ENCODE data around the gene ADO.

DNA sequence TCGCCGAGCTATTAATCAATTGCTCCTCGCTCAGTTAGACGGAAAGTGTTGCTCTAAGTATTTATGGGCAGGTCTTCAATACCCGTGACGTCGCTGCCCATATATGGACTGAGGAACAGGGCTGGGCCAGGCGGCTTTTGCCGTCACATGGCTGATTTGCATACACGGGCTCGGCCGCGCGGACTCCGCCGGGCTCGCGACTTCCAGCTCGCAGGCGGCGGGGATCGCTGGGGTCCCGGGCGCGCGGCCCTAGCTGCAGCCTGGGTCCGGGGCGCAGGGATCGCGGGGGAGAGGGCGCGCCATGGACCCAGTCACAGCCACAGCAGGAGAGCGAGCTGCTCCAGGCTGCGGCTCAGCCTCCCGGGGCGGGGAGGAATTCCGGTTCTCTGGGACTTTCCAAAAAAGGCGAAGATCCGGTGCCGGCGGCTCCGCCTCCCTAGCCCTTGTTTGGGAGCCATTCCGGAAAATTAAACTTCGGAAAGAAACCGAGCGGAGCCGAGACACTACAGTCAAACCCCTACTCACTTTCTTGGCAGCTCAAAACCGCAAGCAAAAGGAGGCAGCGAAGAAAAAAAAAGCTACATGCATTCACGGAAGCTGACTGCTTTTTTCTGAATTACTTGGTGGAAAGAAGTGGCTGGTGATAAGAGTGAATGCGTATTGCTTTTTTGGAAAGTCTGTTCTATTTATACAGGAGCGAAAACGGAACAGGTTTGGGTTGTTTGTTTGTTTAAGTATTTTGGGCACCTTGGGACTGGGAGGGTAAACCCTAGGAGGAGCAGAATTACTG is 12.0 kb downstream of the ADO start, which contains the start of gene EGR2:
- TF ChIP-seq, protein P1, sequence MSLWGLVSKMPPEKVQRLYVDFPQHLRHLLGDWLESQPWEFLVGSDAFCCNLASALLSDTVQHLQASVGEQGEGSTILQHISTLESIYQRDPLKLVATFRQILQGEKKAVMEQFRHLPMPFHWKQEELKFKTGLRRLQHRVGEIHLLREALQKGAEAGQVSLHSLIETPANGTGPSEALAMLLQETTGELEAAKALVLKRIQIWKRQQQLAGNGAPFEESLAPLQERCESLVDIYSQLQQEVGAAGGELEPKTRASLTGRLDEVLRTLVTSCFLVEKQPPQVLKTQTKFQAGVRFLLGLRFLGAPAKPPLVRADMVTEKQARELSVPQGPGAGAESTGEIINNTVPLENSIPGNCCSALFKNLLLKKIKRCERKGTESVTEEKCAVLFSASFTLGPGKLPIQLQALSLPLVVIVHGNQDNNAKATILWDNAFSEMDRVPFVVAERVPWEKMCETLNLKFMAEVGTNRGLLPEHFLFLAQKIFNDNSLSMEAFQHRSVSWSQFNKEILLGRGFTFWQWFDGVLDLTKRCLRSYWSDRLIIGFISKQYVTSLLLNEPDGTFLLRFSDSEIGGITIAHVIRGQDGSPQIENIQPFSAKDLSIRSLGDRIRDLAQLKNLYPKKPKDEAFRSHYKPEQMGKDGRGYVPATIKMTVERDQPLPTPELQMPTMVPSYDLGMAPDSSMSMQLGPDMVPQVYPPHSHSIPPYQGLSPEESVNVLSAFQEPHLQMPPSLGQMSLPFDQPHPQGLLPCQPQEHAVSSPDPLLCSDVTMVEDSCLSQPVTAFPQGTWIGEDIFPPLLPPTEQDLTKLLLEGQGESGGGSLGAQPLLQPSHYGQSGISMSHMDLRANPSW (CRISPR knock-in tag; conservative IDR thresholded peaks at IDR 0.05; ENCODE audit: low read depth), result no peak
- TF ChIP-seq, protein P2, sequence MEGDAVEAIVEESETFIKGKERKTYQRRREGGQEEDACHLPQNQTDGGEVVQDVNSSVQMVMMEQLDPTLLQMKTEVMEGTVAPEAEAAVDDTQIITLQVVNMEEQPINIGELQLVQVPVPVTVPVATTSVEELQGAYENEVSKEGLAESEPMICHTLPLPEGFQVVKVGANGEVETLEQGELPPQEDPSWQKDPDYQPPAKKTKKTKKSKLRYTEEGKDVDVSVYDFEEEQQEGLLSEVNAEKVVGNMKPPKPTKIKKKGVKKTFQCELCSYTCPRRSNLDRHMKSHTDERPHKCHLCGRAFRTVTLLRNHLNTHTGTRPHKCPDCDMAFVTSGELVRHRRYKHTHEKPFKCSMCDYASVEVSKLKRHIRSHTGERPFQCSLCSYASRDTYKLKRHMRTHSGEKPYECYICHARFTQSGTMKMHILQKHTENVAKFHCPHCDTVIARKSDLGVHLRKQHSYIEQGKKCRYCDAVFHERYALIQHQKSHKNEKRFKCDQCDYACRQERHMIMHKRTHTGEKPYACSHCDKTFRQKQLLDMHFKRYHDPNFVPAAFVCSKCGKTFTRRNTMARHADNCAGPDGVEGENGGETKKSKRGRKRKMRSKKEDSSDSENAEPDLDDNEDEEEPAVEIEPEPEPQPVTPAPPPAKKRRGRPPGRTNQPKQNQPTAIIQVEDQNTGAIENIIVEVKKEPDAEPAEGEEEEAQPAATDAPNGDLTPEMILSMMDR (IDR thresholded peaks at IDR 0.05), result no peak
- TF ChIP-seq SP1 (CRISPR knock-in tag; conservative IDR thresholded peaks at IDR 0.05) (no peak), TP53 (CRISPR knock-in tag; IDR thresholded peaks at IDR 0.05) (no peak), ZNF416 (CRISPR knock-in tag; IDR thresholded peaks at IDR 0.05) (no peak), ATF1 (CRISPR knock-in tag; IDR thresholded peaks at IDR 0.05) (no peak), GABPB1 (CRISPR knock-in tag; IDR thresholded peaks at IDR 0.05) (no peak), CREB1 (CRISPR knock-in tag; IDR thresholded peaks at IDR 0.05) (no peak), FOXP1 (CRISPR knock-in tag; IDR thresholded peaks at IDR 0.05; ENCODE audit: borderline replicate concordance) (no peak)
- TF ChIP-seq, protein P3, sequence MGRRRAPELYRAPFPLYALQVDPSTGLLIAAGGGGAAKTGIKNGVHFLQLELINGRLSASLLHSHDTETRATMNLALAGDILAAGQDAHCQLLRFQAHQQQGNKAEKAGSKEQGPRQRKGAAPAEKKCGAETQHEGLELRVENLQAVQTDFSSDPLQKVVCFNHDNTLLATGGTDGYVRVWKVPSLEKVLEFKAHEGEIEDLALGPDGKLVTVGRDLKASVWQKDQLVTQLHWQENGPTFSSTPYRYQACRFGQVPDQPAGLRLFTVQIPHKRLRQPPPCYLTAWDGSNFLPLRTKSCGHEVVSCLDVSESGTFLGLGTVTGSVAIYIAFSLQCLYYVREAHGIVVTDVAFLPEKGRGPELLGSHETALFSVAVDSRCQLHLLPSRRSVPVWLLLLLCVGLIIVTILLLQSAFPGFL (CRISPR knock-in tag; IDR thresholded peaks at IDR 0.05; ENCODE audit: borderline replicate concordance), result no peak
- TF ChIP-seq, protein P4, sequence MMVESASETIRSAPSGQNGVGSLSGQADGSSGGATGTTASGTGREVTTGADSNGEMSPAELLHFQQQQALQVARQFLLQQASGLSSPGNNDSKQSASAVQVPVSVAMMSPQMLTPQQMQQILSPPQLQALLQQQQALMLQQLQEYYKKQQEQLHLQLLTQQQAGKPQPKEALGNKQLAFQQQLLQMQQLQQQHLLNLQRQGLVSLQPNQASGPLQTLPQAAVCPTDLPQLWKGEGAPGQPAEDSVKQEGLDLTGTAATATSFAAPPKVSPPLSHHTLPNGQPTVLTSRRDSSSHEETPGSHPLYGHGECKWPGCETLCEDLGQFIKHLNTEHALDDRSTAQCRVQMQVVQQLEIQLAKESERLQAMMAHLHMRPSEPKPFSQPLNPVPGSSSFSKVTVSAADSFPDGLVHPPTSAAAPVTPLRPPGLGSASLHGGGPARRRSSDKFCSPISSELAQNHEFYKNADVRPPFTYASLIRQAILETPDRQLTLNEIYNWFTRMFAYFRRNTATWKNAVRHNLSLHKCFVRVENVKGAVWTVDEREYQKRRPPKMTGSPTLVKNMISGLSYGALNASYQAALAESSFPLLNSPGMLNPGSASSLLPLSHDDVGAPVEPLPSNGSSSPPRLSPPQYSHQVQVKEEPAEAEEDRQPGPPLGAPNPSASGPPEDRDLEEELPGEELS (CRISPR knock-in tag; IDR thresholded peaks at IDR 0.05), result no peak

Measured in WTC11 (cell line).